Immature natural killer cell (primary cell): Measurements from ENCODE around the gene CYBB. TPM values are rescaled to one million over a fixed set of nuclear protein-coding genes. Genes with fewer than 3 reads are reported as not detected.

ENCODE experiments used
- polyA plus RNA-seq, 3 donors: library from polyadenylated mRNA; unstranded; fragments of 300-500 nt; fragmentation: Illumina TruSeq; gene quantifications; one replicate each; pipeline ENCODE4 v1.2.3, GENCODE V29; 2021

CYBB gene
- polyA plus RNA-seq, 3 donors from 2014 or later, result 1.2 to 4.0 (median 2.3) TPM

Other genes starting within 250 kb of the CYBB start
- 1 to 10 TPM in 2 of 3 donors, under 1 TPM in 1; 0.21 to 1.1 (median 1.0) TPM for gene LANCL3, start 208.4 kb upstream of the CYBB start, polyA plus RNA-seq
- gene XK, start 94.3 kb upstream of the CYBB start, polyA plus RNA-seq, result under 1 TPM in 2 of 3 donors, not detected in 1; 0.08 to 0.11 TPM
- gene DYNLT3, start 67.5 kb downstream of the CYBB start, polyA plus RNA-seq, result 10 to 100 TPM; 24.4 to 43.0 (median 26.5) TPM
- gene SYTL5, start 226.5 kb downstream of the CYBB start, polyA plus RNA-seq, result not detected